T-helper 1 cell treated with Interleukin-12 subunit alpha and Interleukin-12 subunit beta and Interleukin-4 antibody, amounts not matched to agents 30 ng/mL and 1 ng/mL, for 36 hours (primary cell): ENCODE measurements around the gene KCMF1. TPM values are rescaled to one million over a fixed set of nuclear protein-coding genes. Genes with fewer than 3 reads are reported as not detected.

Experiments used
- intact Hi-C: fragments of 100-400 bp; cut with micrococcal nuclease; formaldehyde crosslinking; loops from one replicate; pipeline ENCODE4 v1.15.1; 2024
- total RNA-seq: library from RNA; stranded (reverse); gene quantifications from 2 replicates; pipeline ENCODE4 v1.2.3, GENCODE V29; 2022

Gene KCMF1
- total RNA-seq, 1 donor from 2014 or later: 89.7 TPM

DNA sequence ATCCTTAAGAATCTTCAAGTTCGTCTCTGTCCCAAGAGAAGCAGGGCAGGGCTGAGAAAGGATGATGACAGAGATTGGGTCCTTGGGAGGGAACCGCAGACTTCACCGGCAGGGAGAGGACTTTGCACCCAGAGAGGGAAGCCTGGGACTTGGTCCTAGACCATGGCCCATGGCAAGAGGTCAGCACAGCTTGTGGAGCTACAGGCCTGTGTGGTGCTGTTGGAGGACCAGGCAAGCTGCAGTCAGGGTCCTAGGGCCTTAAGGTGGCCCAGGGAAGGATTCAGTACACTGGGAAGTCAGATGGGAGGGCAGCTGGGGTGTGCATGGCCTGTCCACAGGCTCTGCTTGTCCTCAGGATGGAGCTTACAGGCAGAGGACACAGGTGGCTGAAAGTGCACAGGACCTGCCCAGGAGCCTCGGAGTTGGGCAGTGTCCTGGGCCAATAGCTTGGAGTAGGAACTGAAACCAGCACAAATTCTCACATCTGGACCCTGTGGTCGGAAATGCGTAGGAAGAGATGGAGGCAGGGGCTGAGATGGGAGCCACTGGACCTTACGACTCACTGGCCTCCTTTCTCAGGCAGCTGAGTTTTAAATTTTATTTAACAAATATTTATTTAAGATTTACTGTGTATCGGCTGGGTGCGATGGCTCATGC lies 105.8 kb downstream of the KCMF1 start:
- intact Hi-C loops: no loop called here

DNA sequence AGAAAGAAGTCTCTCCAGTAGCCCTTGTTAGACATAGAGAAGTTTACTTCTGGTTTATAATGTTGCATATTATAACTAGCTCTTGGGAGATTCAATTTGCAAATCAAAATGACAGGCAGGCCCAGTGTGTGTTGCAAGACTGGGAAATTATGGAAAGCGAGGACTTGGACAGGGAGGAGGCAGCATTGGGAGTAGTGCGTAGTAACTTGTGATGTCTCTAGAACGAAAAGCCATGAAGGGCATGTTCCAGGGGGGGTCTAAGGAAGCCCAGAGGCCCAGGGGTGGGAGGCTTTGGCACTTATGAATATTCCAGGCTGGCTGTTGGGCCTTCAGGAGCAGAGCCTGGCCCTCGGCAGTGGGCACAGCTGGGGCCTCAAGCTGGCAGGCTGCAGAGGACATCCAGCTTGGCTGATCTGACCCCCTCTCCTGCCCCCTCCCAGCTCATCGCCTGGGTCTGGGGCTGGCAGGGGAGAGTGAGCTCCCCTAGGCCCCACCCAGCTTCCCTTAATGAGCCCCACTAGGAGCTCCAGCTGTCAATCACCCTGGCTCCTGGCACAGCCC lies 107.0 kb downstream of the KCMF1 start:
- intact Hi-C loops: no loop called here

DNA sequence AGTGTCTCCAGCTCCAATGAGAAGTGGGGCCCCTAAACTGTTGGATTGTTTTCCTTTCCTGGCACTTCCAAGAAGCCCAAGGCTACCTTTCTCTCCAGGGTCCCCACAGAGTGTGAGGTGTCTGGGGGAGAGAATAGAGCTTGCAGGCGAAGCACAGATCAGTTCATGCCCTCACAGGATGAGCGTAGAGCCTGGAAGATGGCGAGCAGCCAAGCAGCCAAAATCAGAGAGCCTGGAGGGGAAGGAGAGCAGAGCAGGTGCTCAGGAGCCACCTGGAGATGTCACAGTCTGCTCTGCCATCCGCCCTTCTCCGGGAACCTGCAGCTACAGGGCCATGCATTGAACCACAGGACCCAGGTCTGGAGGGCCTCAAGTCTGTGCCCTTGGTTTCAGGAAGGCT lies 107.6 kb downstream of the KCMF1 start:
- intact Hi-C loops: no loop called here

DNA sequence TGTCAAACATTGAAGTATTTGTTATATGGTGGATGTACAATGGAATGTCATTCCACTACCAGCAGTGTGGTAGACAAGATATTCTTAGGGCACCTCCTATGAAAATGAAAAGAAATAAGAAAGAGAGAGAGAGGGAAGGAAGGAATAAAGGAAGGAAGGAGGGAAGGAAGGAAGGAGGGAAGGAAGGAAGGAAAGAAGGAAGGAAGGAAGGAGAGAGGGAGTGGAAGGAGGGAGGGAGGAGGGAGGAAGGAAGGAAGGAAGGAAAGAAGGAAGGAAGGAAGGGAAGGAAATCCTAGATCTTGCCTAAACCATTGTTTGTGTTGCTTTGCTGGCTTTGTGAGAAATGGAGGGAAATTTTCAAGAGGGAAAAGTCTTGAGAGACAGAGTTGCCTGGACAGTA lies 112.1 kb downstream of the KCMF1 start:
- intact Hi-C loops: no loop called here

DNA sequence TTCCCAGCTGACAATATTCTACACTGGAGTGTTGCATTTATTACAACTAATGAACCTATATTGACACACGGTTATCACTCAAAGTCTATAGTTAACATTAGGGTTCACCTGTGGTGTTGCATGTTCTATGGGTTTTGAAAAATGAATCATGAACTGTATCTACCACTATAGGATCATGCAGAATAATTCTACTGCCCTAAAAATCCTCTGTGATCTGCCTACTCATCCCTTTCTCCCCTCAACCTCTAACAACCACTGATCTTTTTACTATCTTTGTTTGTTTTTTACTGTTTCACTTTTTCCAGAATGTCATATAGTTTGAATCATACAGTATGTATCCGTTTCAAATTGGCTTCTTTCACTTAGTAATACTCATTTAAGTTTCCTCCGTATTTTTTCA lies 114.6 kb downstream of the KCMF1 start:
- intact Hi-C loops: no loop called here

DNA sequence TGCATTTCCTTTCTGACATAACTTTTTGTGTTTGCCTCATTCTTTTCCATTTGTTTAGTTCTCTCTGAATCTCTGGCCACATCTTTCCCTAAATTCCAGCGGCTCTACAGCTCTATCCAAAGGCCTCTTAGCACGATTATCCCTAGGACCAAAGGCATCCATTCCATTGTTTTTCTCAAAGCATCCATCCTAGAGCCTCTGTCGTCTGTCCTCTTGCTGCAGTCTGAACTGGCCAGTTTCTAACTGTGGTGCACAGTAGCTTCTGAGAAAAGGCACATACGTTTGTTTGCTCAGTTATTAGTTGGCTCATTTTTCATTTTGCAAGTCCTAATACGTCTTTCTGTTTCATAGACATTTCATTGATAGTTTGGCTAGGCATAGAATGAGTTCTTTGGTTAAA lies 116.6 kb downstream of the KCMF1 start:
- intact Hi-C loops: no loop called here

DNA sequence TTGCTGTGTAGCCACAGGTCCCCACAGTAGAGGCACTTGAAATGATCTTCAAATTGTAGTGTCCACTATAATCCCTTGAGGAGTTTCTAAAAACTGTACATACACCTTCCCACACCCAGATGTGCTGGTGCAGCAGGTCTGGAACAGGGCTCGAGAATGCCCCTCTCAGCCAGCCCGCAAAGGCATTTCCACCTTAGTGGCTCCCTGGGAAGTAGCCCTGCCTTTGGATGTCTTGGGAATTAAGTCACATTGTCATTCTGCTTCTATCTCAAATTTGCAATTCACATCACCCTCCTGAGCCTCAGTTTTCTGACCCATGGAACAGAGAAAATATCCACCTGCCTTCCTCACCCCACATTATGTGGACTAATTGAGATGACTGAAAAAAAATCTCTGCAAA lies 118.0 kb downstream of the KCMF1 start:
- intact Hi-C loops: no loop called here

DNA sequence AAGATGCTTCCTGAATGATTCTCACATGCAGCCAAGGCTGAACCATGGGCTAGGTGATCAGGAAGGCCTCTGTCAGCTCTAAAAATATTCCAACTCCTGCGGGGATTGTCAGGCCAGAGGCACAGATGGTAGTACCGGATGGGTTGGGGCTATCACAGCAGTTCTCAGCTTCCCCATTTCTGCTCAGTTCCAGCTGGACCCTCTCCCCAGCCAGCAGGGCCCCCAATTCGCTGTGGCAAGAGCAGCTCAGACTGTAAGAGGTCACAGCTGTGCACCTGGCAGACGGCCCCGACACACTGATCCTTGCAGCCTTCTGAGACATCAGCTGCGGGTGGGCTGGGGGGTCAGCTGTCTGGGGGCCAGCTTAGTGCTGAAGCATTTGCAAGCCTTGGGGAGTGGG lies 118.6 kb downstream of the KCMF1 start:
- intact Hi-C loops: no loop called here

DNA sequence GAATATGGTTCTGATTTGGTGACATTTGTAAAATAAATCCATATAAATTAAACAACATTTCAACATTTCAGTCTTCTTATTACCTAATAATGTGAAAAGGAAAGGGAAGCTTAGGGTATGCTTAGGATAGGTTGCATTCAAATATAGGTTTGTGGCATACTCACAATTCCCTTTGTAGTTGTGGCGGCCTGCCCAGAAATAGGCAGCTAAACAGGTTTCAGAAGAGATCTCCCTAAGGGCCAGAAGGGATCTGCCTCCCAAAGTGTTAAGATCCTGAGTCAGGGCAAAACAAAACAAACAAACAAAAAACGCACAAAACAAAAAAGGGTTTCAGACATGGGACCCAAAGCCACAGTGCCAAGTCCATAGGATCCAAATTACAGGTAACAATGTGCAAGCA lies 120.9 kb downstream of the KCMF1 start:
- intact Hi-C loops: no loop called here

DNA sequence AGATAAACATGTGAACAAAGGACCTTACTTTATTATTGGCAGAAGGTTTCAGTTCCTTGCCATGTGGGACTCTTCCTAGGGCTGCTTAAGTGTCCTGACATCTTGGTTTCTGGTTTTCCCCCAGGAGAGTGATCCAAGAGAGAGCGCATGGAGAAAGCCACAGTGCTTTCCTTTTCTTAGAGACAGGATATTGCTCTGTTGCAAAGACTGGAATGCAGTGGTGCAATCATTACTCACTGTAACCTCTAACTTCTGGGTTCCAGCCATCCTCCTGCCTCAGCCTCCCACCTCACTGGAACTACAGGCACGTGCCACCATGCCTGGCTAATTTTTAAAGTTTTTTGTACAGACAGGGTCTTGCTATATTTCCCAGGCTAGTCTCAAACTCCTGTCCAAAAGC lies 124.1 kb downstream of the KCMF1 start:
- intact Hi-C loops: no loop called here

DNA sequence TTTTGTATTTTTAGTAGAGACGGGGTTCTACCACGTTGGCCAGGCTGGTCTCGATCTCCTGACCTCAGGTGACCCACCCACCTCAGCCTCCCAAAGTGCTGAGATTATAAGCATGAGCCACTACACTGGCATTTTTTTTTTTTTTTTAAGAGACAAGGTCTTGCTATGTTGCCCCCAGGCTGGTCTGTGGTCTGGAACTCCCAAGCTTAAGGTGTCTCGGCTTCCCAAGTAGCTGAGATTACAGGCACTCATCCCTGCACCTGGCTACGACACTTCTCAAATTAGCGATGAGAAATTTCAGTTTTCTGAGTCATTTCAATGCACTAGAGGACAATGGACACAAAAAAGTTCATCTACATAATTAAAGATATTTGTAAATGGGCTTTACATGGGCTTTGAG lies 125.7 kb downstream of the KCMF1 start:
- intact Hi-C loops: no loop called here

DNA sequence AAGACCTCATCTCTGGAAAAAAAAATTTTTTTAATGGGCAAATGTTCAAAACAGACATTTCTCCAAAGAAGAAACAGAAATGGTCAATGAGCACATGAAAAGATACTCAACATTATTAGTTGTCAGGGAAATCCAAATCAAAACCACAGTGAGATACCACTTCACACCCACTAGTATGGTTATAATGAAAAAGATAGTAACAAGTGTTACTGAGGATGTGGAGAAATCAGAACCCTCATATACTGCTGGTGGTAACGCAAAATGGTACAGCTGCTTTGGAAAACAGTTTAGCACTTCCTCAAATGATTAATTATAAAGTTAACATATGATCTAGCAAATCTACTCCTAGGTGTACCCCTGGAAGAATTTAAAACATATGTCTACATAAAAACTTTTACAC lies 133.3 kb downstream of the KCMF1 start:
- intact Hi-C loops: no loop called here

DNA sequence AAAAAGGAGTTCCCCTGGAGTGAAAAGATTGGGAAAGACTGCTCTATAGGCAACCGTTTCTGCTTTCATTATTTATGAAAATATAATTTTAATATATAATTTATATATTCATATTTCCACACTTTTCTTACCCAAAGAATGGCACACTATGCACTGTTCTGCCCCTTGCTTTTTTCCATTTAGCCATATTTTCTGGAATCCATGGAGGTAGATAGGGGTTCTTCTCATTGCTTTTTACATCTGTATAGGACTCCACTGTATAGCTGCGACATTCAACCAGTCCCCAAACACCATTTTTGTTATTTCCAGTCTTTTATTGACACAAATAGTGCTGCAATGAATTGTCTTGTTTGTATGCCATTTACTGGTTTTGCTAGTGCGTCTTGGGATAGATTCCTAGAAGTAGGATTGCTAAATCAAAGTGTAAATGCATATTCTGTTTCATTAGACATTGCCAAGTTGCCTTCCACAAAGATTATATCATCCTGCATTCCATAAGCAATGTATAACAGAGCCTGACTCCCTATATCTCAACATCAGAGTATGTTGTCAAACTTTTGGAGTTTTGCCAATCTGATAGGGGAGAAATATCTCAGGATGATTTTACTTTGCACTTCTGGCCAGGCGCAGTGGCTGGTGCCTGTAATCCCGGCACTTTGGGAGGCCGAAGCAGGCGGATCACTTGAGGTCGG lies 135.7 kb downstream of the KCMF1 start:
- intact Hi-C loops: no loop called here

Other genes starting within 250 kb of the KCMF1 start
- gene TRABD2A, start 90.1 kb upstream of the KCMF1 start, total RNA-seq: 65.2 and 66.6 TPM in 2 replicates
- 5,889 and 5,918 TPM in 2 replicates for gene TMSB10, start 65.5 kb upstream of the KCMF1 start, total RNA-seq
- not detected in 2 replicates for gene TCF7L1, start 162.2 kb downstream of the KCMF1 start, total RNA-seq